Activated naive CD8-positive, alpha-beta T cell treated with anti-CD3 and anti-CD28 coated beads for 36 hours (primary cell): ENCODE measurements around the gene SDF2. TPM values are rescaled to one million over a fixed set of nuclear protein-coding genes. Genes with fewer than 3 reads are reported as not detected.
"Not testable (repeated sequence)": the region's sequence is repeated elsewhere in the genome, so short reads cannot be mapped to it uniquely, and the experiment has no call there.

ENCODE experiments used
- DNase-seq: peaks from one replicate; pipeline ENCODE4 v3.0.0; 2021
- H3K27ac Mint-ChIP-seq: one replicate; pipeline ENCODE4 v1.8.0; 2022; ENCODE audit warnings: mild to moderate bottlenecking, moderate library complexity, mixed read lengths
- H3K27me3 Mint-ChIP-seq: one replicate; pipeline ENCODE4 v1.8.0; 2022; ENCODE audit warnings: mild to moderate bottlenecking, mixed read lengths
- H3K36me3 Mint-ChIP-seq: one replicate; pipeline ENCODE4 v1.8.0; 2021; ENCODE audit warnings: mild to moderate bottlenecking, mixed read lengths
- H3K4me1 Mint-ChIP-seq: one replicate; pipeline ENCODE4 v1.8.0; 2021; ENCODE audit warnings: mixed read lengths
- H3K4me3 Mint-ChIP-seq: one replicate; pipeline ENCODE4 v1.8.0; 2022; ENCODE audit warnings: mild to moderate bottlenecking, moderate library complexity, mixed read lengths
- H3K9me3 Mint-ChIP-seq: one replicate; pipeline ENCODE4 v1.8.0; 2022; ENCODE audit warnings: mixed read lengths
- total RNA-seq, 2 experiments: library from RNA; stranded (reverse); gene quantifications; one replicate each; pipeline ENCODE4 v1.2.3, GENCODE V29; 2021

Gene SDF2
- total RNA-seq, 2 experiments from 2014 or later, result 36.8 to 37.2 TPM

GRCh38 chr17:28698253-28698941 is 36.7 kb upstream of the SDF2 start:
- Mint-ChIP-seq H3K36me3 (peaks cover 36% of the 10 kb centered on the region), H3K4me3 (no peak overlapping the region), H3K27me3 (no peaks in the 10 kb centered on the region), H3K27ac (no peak overlapping the region), H3K4me1 (no peaks in the 10 kb centered on the region), H3K9me3 (no peaks in the 10 kb centered on the region)
- DNase-seq, result no peak

GRCh38 chr17:28693869-28694268 is 32.2 kb upstream of the SDF2 start:
- H3K9me3 Mint-ChIP-seq, result no peaks in the 10 kb centered on the region
- no peaks in the 10 kb centered on the region for H3K27me3 Mint-ChIP-seq
- no peak for DNase-seq
- no peak overlapping the region for H3K4me3 Mint-ChIP-seq
- H3K36me3 Mint-ChIP-seq, result peaks cover 23% of the 10 kb centered on the region
- peak overlapping the region; percentile 26 for H3K27ac Mint-ChIP-seq
- no peaks in the 10 kb centered on the region for H3K4me1 Mint-ChIP-seq

- H3K27me3 Mint-ChIP-seq, result no peaks in the 10 kb centered on the region
These were observed 27.3 kb upstream of the SDF2 start for GRCh38 chr17:28689011-28689410.

GRCh38 chr17:28688481-28688880 is 26.8 kb upstream of the SDF2 start:
- peaks cover 30% of the 10 kb centered on the region for H3K36me3 Mint-ChIP-seq
- no peaks in the 10 kb centered on the region for H3K27me3 Mint-ChIP-seq
- H3K27ac Mint-ChIP-seq, result no peak overlapping the region
- no peaks in the 10 kb centered on the region for H3K9me3 Mint-ChIP-seq
- no peaks in the 10 kb centered on the region for H3K4me1 Mint-ChIP-seq
- no peak for DNase-seq
- H3K4me3 Mint-ChIP-seq, result no peak overlapping the region

More at GRCh38 chr17:28689011-28689410, 27.3 kb upstream of the SDF2 start:
- Mint-ChIP-seq H3K27ac (no peak overlapping the region), H3K4me3 (no peak overlapping the region), H3K36me3 (peaks cover 30% of the 10 kb centered on the region), H3K4me1 (no peaks in the 10 kb centered on the region), H3K9me3 (no peaks in the 10 kb centered on the region)
- no peak for DNase-seq

GRCh38 chr17:28686296-28686695 is 24.6 kb upstream of the SDF2 start:
- no peak for DNase-seq
- no peak overlapping the region for H3K4me3 Mint-ChIP-seq
- H3K4me1 Mint-ChIP-seq, result no peaks in the 10 kb centered on the region
- peaks cover 32% of the 10 kb centered on the region for H3K36me3 Mint-ChIP-seq
- H3K27ac Mint-ChIP-seq, result no peak overlapping the region
- no peaks in the 10 kb centered on the region for H3K9me3 Mint-ChIP-seq
- no peaks in the 10 kb centered on the region for H3K27me3 Mint-ChIP-seq

GRCh38 chr17:28685366-28685765 is 23.7 kb upstream of the SDF2 start:
- no peak for DNase-seq
- peaks cover 34% of the 10 kb centered on the region for H3K36me3 Mint-ChIP-seq
- H3K4me1 Mint-ChIP-seq, result no peaks in the 10 kb centered on the region
- no peaks in the 10 kb centered on the region for H3K9me3 Mint-ChIP-seq
- H3K4me3 Mint-ChIP-seq, result no peak overlapping the region
- H3K27ac Mint-ChIP-seq, result no peak overlapping the region
- no peaks in the 10 kb centered on the region for H3K27me3 Mint-ChIP-seq

- DNase-seq, result no peak
- Mint-ChIP-seq H3K4me3 (no peak overlapping the region), H3K9me3 (no peaks in the 10 kb centered on the region), H3K27me3 (no peaks in the 10 kb centered on the region), H3K36me3 (peaks cover 34% of the 10 kb centered on the region), H3K4me1 (no peaks in the 10 kb centered on the region), H3K27ac (no peak overlapping the region)
These were observed 23.3 kb upstream of the SDF2 start for GRCh38 chr17:28684963-28685362.

- Mint-ChIP-seq H3K27me3 (no peaks in the 10 kb centered on the region), H3K4me1 (no peaks in the 10 kb centered on the region), H3K36me3 (peaks cover 26% of the 10 kb centered on the region), H3K9me3 (no peaks in the 10 kb centered on the region), H3K4me3 (no peak overlapping the region), H3K27ac (no peak overlapping the region)
- no peak for DNase-seq
These were observed 20.9 kb upstream of the SDF2 start for GRCh38 chr17:28682655-28683054.

- Mint-ChIP-seq H3K9me3 (no peaks in the 10 kb centered on the region), H3K4me3 (no peak overlapping the region), H3K4me1 (no peaks in the 10 kb centered on the region), H3K36me3 (peaks cover 39% of the 10 kb centered on the region), H3K27ac (no peak overlapping the region), H3K27me3 (no peaks in the 10 kb centered on the region)
- no peak for DNase-seq
These were observed 14.3 kb upstream of the SDF2 start for GRCh38 chr17:28675980-28676379.

GRCh38 chr17:28675490-28675889 is 13.8 kb upstream of the SDF2 start:
- Mint-ChIP-seq H3K27me3 (no peaks in the 10 kb centered on the region), H3K4me1 (no peaks in the 10 kb centered on the region), H3K4me3 (no peak overlapping the region), H3K9me3 (no peaks in the 10 kb centered on the region), H3K27ac (no peak overlapping the region), H3K36me3 (peaks cover 42% of the 10 kb centered on the region)
- no peak for DNase-seq

GRCh38 chr17:28669918-28670317 is 8.2 kb upstream of the SDF2 start:
- no peak overlapping the region for H3K4me3 Mint-ChIP-seq
- no peaks in the 10 kb centered on the region for H3K9me3 Mint-ChIP-seq
- peaks cover 37% of the 10 kb centered on the region for H3K36me3 Mint-ChIP-seq
- peaks cover 20% of the 10 kb centered on the region for H3K4me1 Mint-ChIP-seq
- no peak overlapping the region for H3K27ac Mint-ChIP-seq
- no peak for DNase-seq
- no peaks in the 10 kb centered on the region for H3K27me3 Mint-ChIP-seq

GRCh38 chr17:28667870-28668269 is 6.2 kb upstream of the SDF2 start:
- Mint-ChIP-seq H3K27me3 (no peaks in the 10 kb centered on the region), H3K9me3 (no peaks in the 10 kb centered on the region)

GRCh38 chr17:28665994-28666393 is 4.3 kb upstream of the SDF2 start:
- H3K9me3 Mint-ChIP-seq, result no peaks in the 10 kb centered on the region
- peaks cover 42% of the 10 kb centered on the region for H3K4me1 Mint-ChIP-seq
- no peak for DNase-seq
- no peaks in the 10 kb centered on the region for H3K27me3 Mint-ChIP-seq
- no peak overlapping the region for H3K4me3 Mint-ChIP-seq
- no peak overlapping the region for H3K27ac Mint-ChIP-seq
- peaks cover 27% of the 10 kb centered on the region for H3K36me3 Mint-ChIP-seq

More at GRCh38 chr17:28667870-28668269, 6.2 kb upstream of the SDF2 start:
- H3K36me3 Mint-ChIP-seq, result peaks cover 38% of the 10 kb centered on the region
- no peak overlapping the region for H3K4me3 Mint-ChIP-seq
- peaks cover 37% of the 10 kb centered on the region for H3K4me1 Mint-ChIP-seq
- DNase-seq, result no peak
- H3K27ac Mint-ChIP-seq, result no peak overlapping the region

GRCh38 chr17:28663723-28664122 is 2.0 kb upstream of the SDF2 start:
- no peaks in the 10 kb centered on the region for H3K27me3 Mint-ChIP-seq
- peaks cover 37% of the 10 kb centered on the region for H3K36me3 Mint-ChIP-seq
- peak overlapping the region; percentile 99 for H3K4me3 Mint-ChIP-seq
- peak overlapping the region; percentile 98 for H3K27ac Mint-ChIP-seq
- DNase-seq, result no peak
- no peaks in the 10 kb centered on the region for H3K9me3 Mint-ChIP-seq
- H3K4me1 Mint-ChIP-seq, result peaks cover 48% of the 10 kb centered on the region

- Mint-ChIP-seq H3K9me3 (no peaks in the 10 kb centered on the region), H3K36me3 (peaks cover 41% of the 10 kb centered on the region), H3K27me3 (no peaks in the 10 kb centered on the region), H3K4me1 (peaks cover 41% of the 10 kb centered on the region), H3K4me3 (peak overlapping the region; percentile 99), H3K27ac (peak overlapping the region; percentile 98)
- DNase-seq, result no peak
These were observed 772 bp upstream of the SDF2 start for GRCh38 chr17:28662527-28662829.

GRCh38 chr17:28659497-28659881 is 2.2 kb downstream of the SDF2 start:
- Mint-ChIP-seq H3K36me3 (peaks cover 29% of the 10 kb centered on the region), H3K4me1 (peaks cover 36% of the 10 kb centered on the region)
- not testable (repeated sequence) for H3K4me3 Mint-ChIP-seq, DNase-seq, H3K9me3 Mint-ChIP-seq, H3K27me3 Mint-ChIP-seq, H3K27ac Mint-ChIP-seq
